ENCODE results near the gene VWA3A.
"Not testable (repeated sequence)": the region's sequence is repeated elsewhere in the genome, so short reads cannot be mapped to it uniquely, and the experiment has no call there.

Gene VWA3A

DNA sequence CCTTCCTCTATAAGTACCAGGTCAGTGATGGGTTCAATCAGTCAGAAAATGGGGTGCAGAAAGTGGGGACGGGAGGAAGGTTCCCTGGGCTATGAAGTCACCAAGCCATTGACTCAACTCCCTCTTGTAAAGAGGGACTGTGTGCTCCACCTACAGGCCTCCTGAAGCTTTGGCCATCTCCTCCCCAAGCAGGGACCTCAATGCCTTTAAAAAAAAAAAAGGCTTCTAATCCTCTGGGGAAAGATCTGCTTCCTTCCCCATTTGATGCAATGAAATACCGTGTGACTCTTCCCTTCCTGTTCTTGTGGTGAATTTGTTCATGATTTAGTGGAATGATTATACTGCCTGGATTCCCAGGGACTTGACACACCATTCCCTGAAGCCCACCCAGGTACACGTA, 30.8 kb downstream of the VWA3A start:
- TF ChIP-seq, protein P1, sequence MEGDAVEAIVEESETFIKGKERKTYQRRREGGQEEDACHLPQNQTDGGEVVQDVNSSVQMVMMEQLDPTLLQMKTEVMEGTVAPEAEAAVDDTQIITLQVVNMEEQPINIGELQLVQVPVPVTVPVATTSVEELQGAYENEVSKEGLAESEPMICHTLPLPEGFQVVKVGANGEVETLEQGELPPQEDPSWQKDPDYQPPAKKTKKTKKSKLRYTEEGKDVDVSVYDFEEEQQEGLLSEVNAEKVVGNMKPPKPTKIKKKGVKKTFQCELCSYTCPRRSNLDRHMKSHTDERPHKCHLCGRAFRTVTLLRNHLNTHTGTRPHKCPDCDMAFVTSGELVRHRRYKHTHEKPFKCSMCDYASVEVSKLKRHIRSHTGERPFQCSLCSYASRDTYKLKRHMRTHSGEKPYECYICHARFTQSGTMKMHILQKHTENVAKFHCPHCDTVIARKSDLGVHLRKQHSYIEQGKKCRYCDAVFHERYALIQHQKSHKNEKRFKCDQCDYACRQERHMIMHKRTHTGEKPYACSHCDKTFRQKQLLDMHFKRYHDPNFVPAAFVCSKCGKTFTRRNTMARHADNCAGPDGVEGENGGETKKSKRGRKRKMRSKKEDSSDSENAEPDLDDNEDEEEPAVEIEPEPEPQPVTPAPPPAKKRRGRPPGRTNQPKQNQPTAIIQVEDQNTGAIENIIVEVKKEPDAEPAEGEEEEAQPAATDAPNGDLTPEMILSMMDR (conservative IDR thresholded peaks at IDR 0.05; ENCODE audit: low read depth, low read length), result no peak
- DNase-seq (ENCODE audit: low read depth), result no peak
- H3K4me3 ChIP-seq (ENCODE audit: low read length), result no peak overlapping the region

DNA sequence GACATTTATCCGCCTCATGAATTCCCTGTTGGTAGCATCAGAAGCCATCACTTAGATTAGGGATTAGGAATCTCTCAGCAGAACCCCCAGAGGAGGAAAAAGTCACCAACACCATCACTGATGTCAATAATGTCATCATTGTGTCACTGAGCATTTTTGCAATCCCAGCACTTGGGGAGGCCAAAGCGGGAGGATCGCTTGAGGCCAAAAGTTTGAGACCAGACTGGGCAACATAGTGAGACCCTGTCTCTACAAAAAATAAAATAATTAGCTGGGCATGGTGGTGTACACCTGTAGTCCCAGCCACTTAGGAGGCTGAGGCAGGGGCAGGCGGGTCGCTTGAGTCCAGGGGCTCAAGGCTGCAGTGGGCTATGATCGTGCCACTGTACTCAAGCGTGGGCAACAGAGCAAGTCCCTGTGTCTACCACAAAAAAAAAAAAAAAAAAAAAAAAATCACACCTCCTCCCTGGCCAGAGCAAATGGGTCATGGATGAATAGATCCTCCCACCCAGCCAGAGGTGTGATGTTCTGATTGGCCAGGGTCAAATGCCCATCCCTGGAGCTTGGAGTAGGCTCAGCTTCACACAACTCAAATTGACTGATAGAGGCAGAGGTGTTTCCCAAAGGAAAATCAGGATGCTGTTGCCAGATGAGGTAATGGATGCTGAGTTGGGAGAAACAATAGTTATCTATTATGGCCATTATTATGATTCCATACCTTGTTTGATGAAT, 31.6 kb downstream of the VWA3A start:
- no peak for DNase-seq (ENCODE audit: low read depth)
- TF ChIP-seq, protein P1 (conservative IDR thresholded peaks at IDR 0.05; ENCODE audit: low read depth, low read length), result no peak

DNA sequence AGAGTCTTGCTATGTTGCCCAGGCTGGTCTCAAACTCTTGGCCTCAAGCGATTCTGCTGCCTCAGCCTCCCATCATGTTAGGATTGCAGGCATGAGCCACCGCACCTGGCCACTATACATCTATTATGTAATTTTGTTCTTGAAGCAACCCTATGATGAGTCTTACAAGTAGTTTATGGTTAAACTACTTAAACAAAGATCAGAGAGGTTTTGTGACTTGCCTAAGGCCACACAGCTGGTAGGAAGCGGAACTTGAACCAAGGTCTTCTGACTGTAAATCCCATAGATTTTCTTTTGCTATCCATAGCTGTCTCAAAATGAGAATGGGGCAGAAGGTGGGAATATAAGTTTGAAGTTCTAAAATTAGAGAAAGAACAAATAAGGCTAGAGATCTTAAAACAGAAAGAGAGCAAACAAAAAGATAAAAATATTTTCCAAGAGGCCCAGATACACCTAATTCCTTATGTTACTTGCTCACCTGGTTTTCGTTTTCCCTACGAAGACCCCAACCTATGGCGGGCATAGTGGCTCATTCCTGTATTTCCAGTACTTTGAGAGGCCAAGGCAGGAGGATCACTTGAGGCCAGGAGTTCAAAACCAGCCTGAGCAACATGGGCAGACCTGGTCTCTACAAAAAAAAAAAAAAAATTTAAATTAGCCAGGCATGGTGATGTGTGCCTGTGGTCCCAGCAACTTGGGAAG, 32.4 kb downstream of the VWA3A start:
- TF ChIP-seq, protein P1 (conservative IDR thresholded peaks at IDR 0.05; ENCODE audit: low read depth, low read length), result no peak
- H3K4me3 ChIP-seq (ENCODE audit: low read length), result no peak overlapping the region
- DNase-seq (ENCODE audit: low read depth), result no peak

More for the DNA sequence above, 31.6 kb downstream of the VWA3A start:
- H3K4me3 ChIP-seq (ENCODE audit: low read length), result no peak overlapping the region

DNA sequence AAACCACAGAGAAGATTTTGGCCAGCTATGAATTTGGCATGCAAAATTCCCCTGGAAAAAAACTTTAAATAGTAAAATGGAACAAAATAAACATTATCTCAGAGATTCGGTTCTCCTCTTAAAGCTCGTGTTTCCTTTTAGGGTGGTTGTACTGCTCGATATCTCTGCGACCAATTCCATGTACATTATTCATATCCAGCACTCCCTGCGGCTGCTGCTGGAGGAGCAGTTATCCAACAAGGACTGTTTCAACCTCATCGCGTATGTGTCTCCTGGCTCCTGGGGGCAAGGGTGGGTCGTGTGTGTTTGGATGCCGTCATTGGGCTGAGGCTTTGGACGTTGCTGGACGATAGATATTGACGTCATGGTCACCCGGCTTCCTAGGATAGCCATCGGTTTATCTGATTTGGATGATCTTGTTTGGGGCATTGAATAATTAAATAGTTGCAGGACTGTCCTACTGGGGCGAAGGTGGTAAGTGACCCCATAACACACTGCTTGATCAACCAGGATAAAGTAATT, 33.8 kb downstream of the VWA3A start:
- no peak for DNase-seq (ENCODE audit: low read depth)
- no peak overlapping the region for H3K4me3 ChIP-seq (ENCODE audit: low read length)
- TF ChIP-seq, protein P1 (conservative IDR thresholded peaks at IDR 0.05; ENCODE audit: low read depth, low read length), result no peak

DNA sequence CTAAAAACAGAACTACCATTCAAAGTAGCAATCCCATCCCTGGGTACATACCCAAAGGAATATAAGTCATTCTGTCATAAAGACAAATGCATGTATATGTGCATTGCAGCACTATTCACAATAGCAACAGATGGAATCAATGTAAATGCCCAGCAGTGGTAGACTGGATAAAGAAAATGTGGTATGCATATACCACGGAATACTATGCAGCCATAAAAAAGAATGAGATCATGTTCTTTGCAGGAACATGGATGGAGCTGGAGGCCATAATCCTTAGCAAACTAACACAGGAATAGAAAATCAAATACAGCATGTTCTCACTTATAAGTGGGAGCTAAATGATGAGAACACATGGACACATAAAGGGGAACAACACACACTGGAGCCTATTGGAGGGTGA, 36.2 kb downstream of the VWA3A start:
- DNase-seq (ENCODE audit: low read depth); H3K4me3 ChIP-seq (ENCODE audit: low read length): not testable (repeated sequence)

DNA sequence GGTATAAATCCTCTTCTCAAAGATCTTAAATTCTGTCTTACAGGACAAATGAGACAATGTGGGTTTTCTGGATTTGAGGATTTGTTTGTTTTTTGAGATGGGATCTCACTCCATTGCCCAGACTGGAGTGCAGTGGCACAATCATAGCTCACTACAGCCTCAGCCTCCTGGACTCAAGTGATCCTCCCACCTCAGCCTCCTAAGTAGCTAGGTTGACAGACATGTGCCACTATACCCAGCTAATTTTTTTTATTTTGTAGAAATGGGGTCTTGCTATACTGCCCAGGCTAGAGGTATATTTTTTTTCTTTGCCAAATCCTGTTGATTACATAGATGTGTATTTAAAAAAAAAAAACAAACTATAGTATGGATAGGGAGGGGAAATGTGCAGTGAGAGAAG, 38.2 kb downstream of the VWA3A start:
- TF ChIP-seq, protein P1 (conservative IDR thresholded peaks at IDR 0.05; ENCODE audit: low read depth, low read length), result no peak
- H3K4me3 ChIP-seq (ENCODE audit: low read length), result no peak overlapping the region
- DNase-seq (ENCODE audit: low read depth), result no peak

DNA sequence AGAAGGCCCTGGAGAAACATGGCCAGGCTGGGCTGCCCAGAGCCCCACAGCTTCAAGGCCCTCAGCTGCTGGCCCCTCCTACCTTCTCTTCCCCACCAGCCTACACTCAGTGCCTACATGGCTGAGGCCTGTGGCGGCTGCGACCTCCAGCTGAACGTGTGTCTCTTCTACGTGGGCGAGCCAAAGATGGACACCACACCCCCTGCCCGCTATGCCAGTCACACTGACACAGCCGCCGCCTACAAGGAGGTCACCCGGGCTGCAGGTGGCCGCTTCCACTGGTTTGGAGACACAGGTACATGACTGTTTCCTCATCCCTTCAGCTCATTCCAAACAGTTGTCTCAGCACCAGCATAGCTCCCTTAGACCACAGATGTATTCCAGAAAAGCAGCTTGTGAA, 40.5 kb downstream of the VWA3A start:
- TF ChIP-seq, protein P1 (conservative IDR thresholded peaks at IDR 0.05; ENCODE audit: low read depth, low read length), result no peak
- DNase-seq (ENCODE audit: low read depth), result no peak
- H3K4me3 ChIP-seq (ENCODE audit: low read length), result no peak overlapping the region

Measured in retinal pigment epithelial cell (primary cell).